DMS79 (cell line): ENCODE measurements around the gene EHD3.

Experiments
- DNase-seq: peaks from one replicate; lab custom pipeline; 2025; lab: John Stamatoyannopoulos, UW

EHD3 gene

DNA sequence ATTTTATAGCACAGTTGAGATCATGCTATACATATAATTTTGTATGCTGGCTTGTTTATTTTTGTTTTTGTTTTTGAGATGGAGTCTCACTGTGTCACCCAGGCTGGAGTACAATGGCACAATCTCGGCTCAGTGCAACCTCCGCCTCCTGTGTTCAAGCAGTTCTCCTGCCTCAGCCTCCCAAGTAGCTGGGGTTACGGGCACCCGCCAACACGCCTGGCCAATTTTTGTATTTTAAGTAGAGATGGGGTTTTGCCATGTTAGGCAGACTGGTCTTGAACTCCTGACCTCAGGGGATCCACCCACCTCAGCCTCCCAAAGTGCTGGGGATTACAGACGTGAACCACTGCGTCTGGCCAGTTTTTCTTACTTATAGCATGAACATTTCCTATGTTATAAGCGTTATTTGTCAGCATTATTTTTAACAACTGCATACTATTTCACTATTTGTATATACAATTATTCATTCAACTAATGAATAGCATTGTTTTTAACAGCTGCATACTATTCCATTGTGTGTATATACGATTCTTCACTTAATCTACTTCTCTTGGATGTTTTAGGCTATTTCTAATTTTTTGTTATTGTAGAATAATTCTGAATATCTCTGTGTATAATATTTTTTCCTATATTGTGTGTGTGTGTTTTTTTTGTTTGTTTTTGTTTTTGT, 3.5 kb downstream of the EHD3 start:
- DNase-seq, result no peak

GRCh38 chr2:31238126-31238905, 4.4 kb downstream of the EHD3 start:
- DNase-seq, result no peak

DNA sequence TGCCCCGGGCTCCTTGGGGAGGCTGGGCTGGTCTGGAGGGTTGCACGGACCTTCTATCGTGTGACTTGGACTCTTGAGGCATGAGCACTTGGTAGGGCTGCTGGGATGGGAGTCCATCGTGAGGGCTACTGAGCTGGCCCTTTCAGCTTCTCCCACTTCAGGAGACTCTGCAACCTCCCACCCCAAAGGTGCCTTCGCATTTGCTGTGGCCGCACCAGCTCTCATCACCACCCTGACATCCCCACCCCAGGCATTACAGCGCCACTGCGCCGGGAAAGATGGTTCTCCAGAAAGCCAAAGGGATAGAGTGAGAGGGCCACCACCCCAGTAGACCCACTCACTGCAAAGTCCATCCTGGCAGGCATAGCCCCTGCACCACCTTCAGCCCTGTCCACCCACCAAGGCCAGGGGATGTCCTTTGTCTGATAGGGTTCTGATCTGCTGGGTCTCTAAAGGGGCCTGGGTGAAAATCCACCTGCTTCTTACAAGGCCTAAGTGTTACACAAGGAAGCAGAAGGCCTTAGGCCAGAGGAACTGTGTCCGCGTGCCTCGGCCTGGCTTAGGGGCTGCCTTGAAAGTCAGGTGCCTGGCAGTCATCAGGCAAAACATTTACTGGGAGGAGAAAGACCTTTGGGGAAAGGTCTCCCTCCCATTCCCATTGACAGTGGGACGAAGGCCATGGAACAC, 5.1 kb downstream of the EHD3 start:
- no peak for DNase-seq

DNA sequence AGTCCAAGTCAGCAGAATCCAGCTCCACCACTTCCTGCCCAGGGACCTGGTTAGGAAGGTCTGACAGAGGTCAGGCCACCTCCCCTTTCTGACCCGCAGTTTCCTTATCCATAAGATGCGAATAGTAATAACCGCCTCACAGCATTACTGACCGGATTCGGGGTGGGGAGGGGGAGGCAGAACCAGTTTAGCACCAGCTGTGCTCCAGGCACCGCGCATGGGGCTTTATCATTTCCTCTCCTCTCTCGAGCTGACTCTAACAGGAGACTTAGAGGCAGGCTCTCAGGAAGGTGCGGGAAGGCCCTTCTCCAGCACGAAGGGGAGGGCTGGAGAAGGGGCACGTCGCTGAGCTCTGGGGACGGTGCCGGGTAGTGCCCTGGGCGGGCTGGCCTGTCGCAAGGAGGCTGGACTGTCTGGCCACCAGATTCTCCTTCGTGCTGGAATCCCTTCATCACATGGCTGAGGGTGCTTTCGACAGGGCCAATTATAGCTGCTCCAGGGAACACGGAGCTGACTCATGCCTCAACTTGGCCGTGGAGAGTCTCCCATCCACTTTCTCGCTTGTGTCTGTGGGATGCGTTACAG, 5.7 kb downstream of the EHD3 start:
- no peak for DNase-seq

- DNase-seq, result no peak
Measured at GRCh38 chr2:31240381-31241365, 6.7 kb downstream of the EHD3 start.

- no peak for DNase-seq
Measured at GRCh38 chr2:31241625-31242270, 7.8 kb downstream of the EHD3 start.

- no peak for DNase-seq
Measured at GRCh38 chr2:31243053-31243452, 9.1 kb downstream of the EHD3 start.

DNA sequence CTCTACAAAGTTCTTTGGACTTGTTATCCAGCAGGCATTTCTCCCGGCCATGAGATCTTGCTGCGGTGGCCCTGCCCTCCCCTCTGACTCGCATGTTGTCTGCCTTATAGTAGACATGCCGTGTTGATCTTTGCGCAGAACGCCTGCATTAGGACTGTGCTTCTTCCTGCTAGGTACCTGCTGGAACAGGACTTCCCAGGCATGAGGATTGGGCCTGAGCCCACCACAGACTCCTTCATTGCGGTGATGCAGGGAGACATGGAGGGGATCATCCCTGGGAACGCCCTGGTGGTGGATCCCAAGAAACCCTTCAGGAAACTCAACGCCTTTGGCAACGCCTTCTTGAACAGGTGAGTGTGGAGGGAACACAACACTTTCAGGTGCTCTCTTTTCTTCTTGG, 10.1 kb downstream of the EHD3 start:
- DNase-seq, result no peak

DNA sequence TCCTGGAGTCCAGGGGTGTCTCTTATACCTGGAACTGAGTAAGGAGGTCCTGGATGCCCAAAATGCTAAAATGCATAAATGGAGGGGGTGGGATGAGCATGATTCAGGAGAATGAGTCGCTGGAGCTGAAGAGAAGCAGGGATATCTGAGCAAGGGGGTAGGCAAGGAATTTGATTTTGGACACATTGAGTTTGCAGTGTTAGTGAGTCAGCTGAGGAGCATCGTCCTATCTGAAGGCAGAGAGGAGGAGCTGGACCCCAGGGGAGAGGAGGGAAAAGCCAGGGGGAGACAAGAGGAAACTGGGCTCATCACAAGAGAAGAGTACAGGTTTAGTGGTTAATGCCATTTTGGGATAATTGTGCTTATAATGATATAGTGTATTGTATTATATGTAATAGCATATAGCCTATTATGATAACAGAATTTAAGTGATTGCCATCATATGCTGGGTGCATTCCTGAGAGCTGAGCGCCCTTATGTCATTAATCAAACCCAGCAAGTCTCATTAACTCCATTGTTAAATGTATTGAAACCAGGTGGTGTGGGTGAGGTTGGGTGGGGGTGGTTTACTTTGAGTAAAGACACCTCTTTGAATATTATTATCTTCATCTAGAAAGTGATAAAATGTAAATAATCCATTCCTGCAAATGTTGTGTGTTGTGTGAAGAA, 12.4 kb downstream of the EHD3 start:
- no peak for DNase-seq

- DNase-seq, result no peak
Measured at GRCh38 chr2:31247711-31248110, 13.8 kb downstream of the EHD3 start.

- no peak for DNase-seq
Measured at GRCh38 chr2:31248139-31248538, 14.2 kb downstream of the EHD3 start.

- DNase-seq, result no peak
Measured at GRCh38 chr2:31249009-31249690, 15.2 kb downstream of the EHD3 start.

DNA sequence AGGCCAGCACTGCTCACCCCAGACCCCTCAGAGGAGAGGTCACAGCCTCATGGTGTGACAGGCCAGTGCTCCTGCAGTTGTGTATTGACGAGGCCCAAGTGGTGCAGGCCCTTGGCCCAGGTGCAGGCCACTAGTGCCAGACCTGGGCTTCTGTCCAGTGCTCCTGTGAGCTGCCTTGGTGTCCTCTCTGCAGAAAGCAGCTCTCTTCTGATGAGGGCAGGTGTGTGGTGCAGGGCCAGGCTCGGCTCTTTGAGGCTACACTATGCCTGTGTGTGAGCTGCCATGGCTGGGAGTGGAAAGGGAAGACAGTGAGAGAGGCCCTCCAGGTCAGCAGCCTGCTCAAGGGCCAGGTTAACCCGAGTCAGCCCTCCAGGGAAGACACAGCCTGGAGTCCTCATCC, 17.1 kb downstream of the EHD3 start:
- DNase-seq, result no peak

DNA sequence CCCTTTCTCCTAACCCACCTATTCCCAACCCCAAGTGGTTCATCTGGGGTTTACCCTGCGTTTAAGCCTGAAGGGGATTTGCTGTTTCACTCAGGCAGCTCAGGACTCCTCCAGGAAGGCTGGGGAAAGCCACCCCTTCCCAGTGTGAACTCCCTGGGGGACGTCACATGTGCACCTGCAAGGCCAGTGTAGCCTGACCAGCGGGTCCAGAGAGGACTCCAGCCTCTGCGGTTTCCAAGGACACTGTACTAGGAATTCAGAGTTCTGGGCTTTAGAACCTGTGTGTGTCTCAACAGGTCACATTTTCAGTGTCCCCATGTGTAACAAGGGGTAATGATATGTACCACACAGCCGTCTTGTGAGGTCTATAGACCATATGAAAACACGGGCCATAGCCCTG, 17.9 kb downstream of the EHD3 start:
- DNase-seq, result no peak

- DNase-seq, result no peak
Measured at GRCh38 chr2:31253356-31254131, 19.6 kb downstream of the EHD3 start.

DNA sequence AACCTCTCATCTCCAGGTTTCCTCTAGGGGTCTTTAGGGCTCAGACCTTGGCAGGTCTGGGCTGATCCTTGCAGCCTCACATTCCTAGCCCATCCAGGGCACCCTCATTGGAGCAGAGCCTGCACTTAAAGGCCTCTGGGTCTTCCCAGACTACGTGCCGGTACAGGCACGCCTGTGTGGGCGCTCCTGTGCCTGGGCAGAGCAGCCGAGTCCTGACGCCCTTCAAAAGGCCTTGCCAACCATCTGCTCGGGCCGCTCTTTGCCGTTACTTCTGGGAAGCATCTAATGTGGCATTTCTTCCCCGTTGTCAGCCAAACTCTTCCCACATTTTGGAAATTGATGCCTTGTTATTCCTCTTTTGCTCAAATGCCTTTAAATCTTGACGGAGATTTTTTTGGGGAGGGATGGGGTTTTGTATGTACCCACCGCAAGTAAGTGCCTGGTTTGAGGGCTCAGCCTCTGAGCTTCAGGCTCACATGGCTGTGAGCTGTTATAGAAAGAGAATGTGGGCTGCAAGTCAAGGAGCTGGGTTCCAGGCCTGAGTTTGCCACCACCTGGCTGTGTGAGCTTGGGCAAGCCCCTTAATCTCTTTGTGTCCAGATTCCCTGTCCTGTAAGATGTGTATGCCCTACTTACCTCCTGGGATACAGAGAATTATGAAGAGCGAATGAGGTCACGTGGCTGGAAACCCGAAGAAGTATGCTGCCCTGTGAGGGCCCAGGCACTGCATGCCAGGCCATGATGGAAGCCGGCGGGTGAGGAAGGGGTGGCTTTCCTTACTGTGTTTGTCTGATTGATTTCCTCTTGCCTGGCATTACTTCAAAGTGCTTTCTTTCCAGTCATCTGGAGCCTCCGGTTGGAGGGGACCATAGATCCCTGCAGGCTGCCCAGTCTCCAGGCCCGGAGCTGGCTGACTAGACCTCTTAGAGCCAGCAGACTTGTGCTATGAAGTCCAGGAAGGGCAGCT, 20.6 kb downstream of the EHD3 start:
- no peak for DNase-seq

- no peak for DNase-seq
Measured at GRCh38 chr2:31255911-31256571, 22.1 kb downstream of the EHD3 start.
